CD4-positive, alpha-beta memory T cell (primary cell): ENCODE results near the gene TEX13B. TPM values are rescaled to one million over a fixed set of nuclear protein-coding genes. Genes with fewer than 3 reads are reported as not detected.
A peak's percentile ranks its signal among the peaks of the same experiment; 100 is the strongest.

ENCODE experiments used
- CTCF ChIA-PET: fragments of 350-600 bp; sonication (Branson Sonifier 250); formaldehyde crosslinking; loops from one replicate; lab custom pipeline; 2021; ENCODE audit warnings: inconsistent platforms; ENCODE audit not compliant: partially characterized antibody; lab: Charles Lee
- POLR2A ChIA-PET: fragments of 350-600 bp; sonication (Branson Sonifier 250); formaldehyde crosslinking; loops from one replicate; lab custom pipeline; 2021; ENCODE audit not compliant: partially characterized antibody; lab: Charles Lee
- DNase-seq, 5 donors: peaks; one replicate each; pipeline versions ENCODE4 v3.0.0 to v3.0.0-alpha.2; 2020 to 2022; ENCODE audit warnings: mixed read lengths in 1 of 5
- H3K27ac ChIP-seq: one replicate; pipeline ENCODE4 v1.7.0; 2013; ENCODE audit warnings: low read depth, low read length
- H3K27me3 ChIP-seq: 2 replicates; pipeline ENCODE4 v1.7.0; 2013; ENCODE audit warnings: mild to moderate bottlenecking, low read length, moderate library complexity; ENCODE audit not compliant: insufficient read depth
- H3K36me3 ChIP-seq: 2 replicates; pipeline ENCODE4 v1.7.0; 2013; ENCODE audit warnings: mild to moderate bottlenecking, low read length, moderate library complexity; ENCODE audit not compliant: insufficient read depth
- H3K4me1 ChIP-seq: 2 replicates; pipeline ENCODE4 v1.7.0; 2013; ENCODE audit warnings: mild to moderate bottlenecking, low read length, moderate library complexity; ENCODE audit not compliant: insufficient read depth
- H3K4me3 ChIP-seq, 2 donors: one replicate each; pipeline ENCODE4 v1.7.0; 2013; ENCODE audit warnings: low read length in 2 of 2, mild to moderate bottlenecking in 1 of 2
- H3K9me3 ChIP-seq, 2 donors: one replicate each; pipeline ENCODE4 v1.7.0; 2013; ENCODE audit warnings: low read length in 2 of 2, control low read depth in 1 of 2; ENCODE audit not compliant: control insufficient read depth in 1 of 2
- H3K27ac Mint-ChIP-seq, 7 donors: one replicate each; pipeline ENCODE4 v1.8.0; 2020 to 2021; ENCODE audit warnings: mixed read lengths in 7 of 7, mild to moderate bottlenecking in 6 of 7, inconsistent platforms in 3 of 7, moderate library complexity in 3 of 7
- H3K27me3 Mint-ChIP-seq, 2 donors: one replicate each; pipeline ENCODE4 v1.8.0; 2020 to 2021; ENCODE audit warnings: mixed read lengths in 2 of 2
- H3K36me3 Mint-ChIP-seq, 2 donors: one replicate each; pipeline ENCODE4 v1.8.0; 2020 to 2021; ENCODE audit warnings: mixed read lengths in 2 of 2, inconsistent platforms in 1 of 2, mild to moderate bottlenecking in 1 of 2
- H3K4me1 Mint-ChIP-seq, 4 donors: one replicate each; pipeline ENCODE4 v1.8.0; 2020 to 2021; ENCODE audit warnings: mixed read lengths in 4 of 4, mild to moderate bottlenecking in 1 of 4
- H3K4me3 Mint-ChIP-seq, 8 donors: one replicate each; pipeline ENCODE4 v1.8.0; 2020 to 2021; ENCODE audit warnings: mixed read lengths in 8 of 8, mild to moderate bottlenecking in 7 of 8, moderate library complexity in 6 of 8, inconsistent platforms in 3 of 8
- H3K9me3 Mint-ChIP-seq, 8 donors: one replicate each; pipeline ENCODE4 v1.8.0; 2020 to 2021; ENCODE audit warnings: mixed read lengths in 8 of 8, mild to moderate bottlenecking in 5 of 8, inconsistent platforms in 3 of 8, moderate library complexity in 1 of 8
- intact Hi-C: fragments of 100-400 bp; cut with micrococcal nuclease; formaldehyde crosslinking; loops from one replicate; pipeline ENCODE4 v1.15.1; 2023
- polyA plus RNA-seq, 2 donors: library from polyadenylated mRNA; unstranded; fragments of 300-500 nt; fragmentation: Illumina TruSeq; gene quantifications; one replicate each; pipeline ENCODE4 v1.2.3, GENCODE V29; 2021
- total RNA-seq, 2 experiments: library from RNA; stranded (reverse); gene quantifications; one replicate each; pipeline ENCODE4 v1.2.3, GENCODE V29; 2021

TEX13B gene
- total and polyA plus RNA-seq, 4 experiments from 2014 or later = not detected

- ChIA-PET CTCF (no interaction called here), POLR2A (no interaction called here)
- H3K4me1 Mint-ChIP-seq = peaks cover 0 to 1% (median under 1%) of the 10 kb centered on the region in 4 donors
- H3K9me3 Mint-ChIP-seq = peaks cover 0 to 7% (median 4%) of the 10 kb centered on the region in 8 donors
- no peak for DNase-seq
- no peaks in the 10 kb centered on the region for H3K36me3 ChIP-seq
- H3K27ac ChIP-seq = no peak overlapping the region
- intact Hi-C loops = no loop called here
- no peaks in the 10 kb centered on the region for H3K27me3 ChIP-seq
- no peaks in the 10 kb centered on the region for H3K9me3 ChIP-seq
- no peak overlapping the region for H3K4me3 Mint-ChIP-seq
- H3K36me3 Mint-ChIP-seq = no peaks in the 10 kb centered on the region
- no peaks in the 10 kb centered on the region for H3K4me1 ChIP-seq
- peaks cover 0 to 3% of the 10 kb centered on the region in 2 donors for H3K27me3 Mint-ChIP-seq
- no peak overlapping the region for H3K4me3 ChIP-seq
- peak overlapping the region in 1 of 7 donors; percentile 3 for H3K27ac Mint-ChIP-seq
Observed at GRCh38 chrX:107985033-107985432, 2.9 kb upstream of the TEX13B start.

- POLR2A ChIA-PET = no interaction called here
- Mint-ChIP-seq H3K9me3 (no peaks in the 10 kb centered on the region), H3K36me3 (no peaks in the 10 kb centered on the region), H3K27me3 (peaks cover 0 to 2% of the 10 kb centered on the region in 2 donors), H3K4me1 (peaks cover 0 to 4% (median 1%) of the 10 kb centered on the region in 4 donors), H3K4me3 (no peak overlapping the region), H3K27ac (peak overlapping the region in 1 of 7 donors; percentile 37)
- intact Hi-C loops = no loop called here
- CTCF ChIA-PET = interaction anchor here (0.8 to 1.8 kb wide), 2 partner anchors 15 to 46 kb away, joined by 3 to 4 read pairs; no protein-coding TSS in a partner anchor
- no peaks in the 10 kb centered on the region for H3K9me3 ChIP-seq
- H3K36me3 ChIP-seq = no peaks in the 10 kb centered on the region
- no peaks in the 10 kb centered on the region for H3K4me1 ChIP-seq
- H3K27me3 ChIP-seq = no peaks in the 10 kb centered on the region
- H3K27ac ChIP-seq = no peak overlapping the region
- H3K4me3 ChIP-seq = no peak overlapping the region
- no peak for DNase-seq
Observed at GRCh38 chrX:107979534-107979933, 2.6 kb downstream of the TEX13B start.

- Mint-ChIP-seq H3K36me3 (no peaks in the 10 kb centered on the region), H3K27me3 (no peaks in the 10 kb centered on the region), H3K4me1 (peaks cover 0 to 4% (median 1%) of the 10 kb centered on the region in 4 donors), H3K4me3 (peak overlapping the region in 1 of 8 donors; percentile 26), H3K9me3 (no peaks in the 10 kb centered on the region), H3K27ac (peak overlapping the region in 2 of 7 donors; percentile 24 to 47)
- Histone ChIP-seq H3K27me3 (no peaks in the 10 kb centered on the region), H3K4me3 (no peak overlapping the region), H3K36me3 (no peaks in the 10 kb centered on the region), H3K4me1 (no peaks in the 10 kb centered on the region), H3K27ac (no peak overlapping the region), H3K9me3 (no peaks in the 10 kb centered on the region)
- peak in 1 of 5 donors; percentile 12 for DNase-seq
- ChIA-PET CTCF (interaction anchor here (0.8 to 1.9 kb wide), 5 partner anchors 10 to 45 kb away, joined by 3 to 6 read pairs (median 3); no protein-coding TSS in a partner anchor), POLR2A (no interaction called here)
- intact Hi-C loops = loop anchor here (1.0 kb wide), 1 partner anchor 93 kb away; no protein-coding TSS in a partner anchor
Observed at GRCh38 chrX:107978707-107979307, 3.4 kb downstream of the TEX13B start.

- Mint-ChIP-seq H3K36me3 (no peaks in the 10 kb centered on the region), H3K27me3 (no peaks in the 10 kb centered on the region), H3K4me3 (no peak overlapping the region), H3K4me1 (peaks cover 0 to 4% (median 1%) of the 10 kb centered on the region in 4 donors), H3K9me3 (no peaks in the 10 kb centered on the region), H3K27ac (no peak overlapping the region)
- no peak overlapping the region for H3K27ac ChIP-seq
- ChIA-PET CTCF (interaction anchor here (0.9 to 1.9 kb wide), 4 partner anchors 9 to 44 kb away, joined by 3 to 6 read pairs (median 4); no protein-coding TSS in a partner anchor), POLR2A (no interaction called here)
- no peaks in the 10 kb centered on the region for H3K4me1 ChIP-seq
- no peaks in the 10 kb centered on the region for H3K9me3 ChIP-seq
- intact Hi-C loops = loop anchor here (1.0 kb wide), 1 partner anchor 94 kb away; no protein-coding TSS in a partner anchor
- H3K4me3 ChIP-seq = no peak overlapping the region
- no peaks in the 10 kb centered on the region for H3K36me3 ChIP-seq
- H3K27me3 ChIP-seq = no peaks in the 10 kb centered on the region
- DNase-seq = no peak
Observed at GRCh38 chrX:107978071-107978470, 4.1 kb downstream of the TEX13B start.

GRCh38 chrX:107971636-107972035 is 10.5 kb downstream of the TEX13B start:
- CTCF ChIA-PET = no interaction called here
- Mint-ChIP-seq H3K4me1 (no peaks in the 10 kb centered on the region), H3K27ac (no peak overlapping the region), H3K4me3 (no peak overlapping the region), H3K9me3 (peaks cover 0 to 9% (median 3%) of the 10 kb centered on the region in 8 donors), H3K36me3 (peaks cover 0 to 3% of the 10 kb centered on the region in 2 donors), H3K27me3 (no peaks in the 10 kb centered on the region)
- H3K4me1 ChIP-seq = no peaks in the 10 kb centered on the region
- H3K36me3 ChIP-seq = no peaks in the 10 kb centered on the region
- no peak overlapping the region for H3K4me3 ChIP-seq
- no peak overlapping the region for H3K27ac ChIP-seq
- no peaks in the 10 kb centered on the region for H3K27me3 ChIP-seq
- POLR2A ChIA-PET = no interaction called here
- DNase-seq = no peak
- no peaks in the 10 kb centered on the region for H3K9me3 ChIP-seq
- intact Hi-C loops = no loop called here

- Histone ChIP-seq H3K4me1 (no peaks in the 10 kb centered on the region), H3K4me3 (no peak overlapping the region), H3K9me3 (no peaks in the 10 kb centered on the region), H3K27ac (no peak overlapping the region), H3K36me3 (no peaks in the 10 kb centered on the region), H3K27me3 (no peaks in the 10 kb centered on the region)
- no peaks in the 10 kb centered on the region for H3K4me1 Mint-ChIP-seq
- H3K27ac Mint-ChIP-seq = no peak overlapping the region
- CTCF ChIA-PET = interaction anchor here (1.7 kb wide), 1 partner anchor 8 kb away, joined by 6 read pairs; no protein-coding TSS in a partner anchor
- H3K36me3 Mint-ChIP-seq = peaks cover 0 to 3% of the 10 kb centered on the region in 2 donors
- no peak overlapping the region for H3K4me3 Mint-ChIP-seq
- peaks cover 0 to 9% (median 3%) of the 10 kb centered on the region in 8 donors for H3K9me3 Mint-ChIP-seq
- POLR2A ChIA-PET = no interaction called here
- DNase-seq = no peak
- no peaks in the 10 kb centered on the region for H3K27me3 Mint-ChIP-seq
- intact Hi-C loops = no loop called here
Observed at GRCh38 chrX:107970073-107970472, 12.1 kb downstream of the TEX13B start.

- no peaks in the 10 kb centered on the region for H3K36me3 ChIP-seq
- H3K4me3 ChIP-seq = no peak overlapping the region
- H3K9me3 Mint-ChIP-seq = peaks cover 0 to 9% (median 3%) of the 10 kb centered on the region in 8 donors
- ChIA-PET POLR2A (no interaction called here), CTCF (interaction anchor here (1.7 kb wide), 1 partner anchor 10 kb away, joined by 6 read pairs; no protein-coding TSS in a partner anchor)
- H3K27ac ChIP-seq = no peak overlapping the region
- DNase-seq = no peak
- H3K4me3 Mint-ChIP-seq = no peak overlapping the region
- no peaks in the 10 kb centered on the region for H3K4me1 Mint-ChIP-seq
- no peaks in the 10 kb centered on the region for H3K27me3 ChIP-seq
- H3K4me1 ChIP-seq = no peaks in the 10 kb centered on the region
- H3K27ac Mint-ChIP-seq = no peak overlapping the region
- intact Hi-C loops = no loop called here
- no peaks in the 10 kb centered on the region for H3K27me3 Mint-ChIP-seq
- no peaks in the 10 kb centered on the region for H3K9me3 ChIP-seq
- peaks cover 0 to 3% of the 10 kb centered on the region in 2 donors for H3K36me3 Mint-ChIP-seq
Observed at GRCh38 chrX:107968623-107969022, 13.5 kb downstream of the TEX13B start.
